ENCODE data around the gene CD82. TPM values are rescaled to one million over a fixed set of nuclear protein-coding genes. Genes with fewer than 3 reads are reported as not detected.

Gene CD82
- total RNA-seq, 1 experiment from 2014 or later = 4.5 TPM

- no peak overlapping the region for H4K5ac ChIP-seq (ENCODE audit: insufficient read length, low read depth, low read length)
- H3K14ac ChIP-seq (ENCODE audit: insufficient read depth, low read length) = no peak overlapping the region
- no peak overlapping the region for H3K56ac ChIP-seq (ENCODE audit: insufficient read length, low read depth, low read length)
- H4K91ac ChIP-seq (ENCODE audit: insufficient read length, low read depth, low read length) = no peak overlapping the region
- no peak overlapping the region for H4K8ac ChIP-seq (replicated peaks; ENCODE audit: insufficient read length, low read depth, low read length)
- H3K79me2 ChIP-seq (ENCODE audit: insufficient read depth, low read length) = no peaks in the 10 kb centered on the region
- no peak overlapping the region for H3K27ac ChIP-seq (ENCODE audit: insufficient read length, low read depth, low read length)
- H3K4ac ChIP-seq (ENCODE audit: low read depth, low read length) = no peak overlapping the region
- H3K4me1 Mint-ChIP-seq = peaks cover 16 to 33% of the 10 kb centered on the region in 2 experiments
- H2AFZ ChIP-seq (ENCODE audit: low read length) = no peak overlapping the region
- no peaks in the 10 kb centered on the region for H3K4me1 ChIP-seq (ENCODE audit: insufficient read depth, low read length)
- no peak overlapping the region for H3K18ac ChIP-seq (ENCODE audit: insufficient read length, low read depth, low read length)
- H2BK20ac ChIP-seq (ENCODE audit: low read depth, low read length, poor library complexity, severe bottlenecking) = no peak overlapping the region
- H3K27me3 ChIP-seq (ENCODE audit: insufficient read depth, low read length) = no peaks in the 10 kb centered on the region
- no peak overlapping the region for H3K4me2 ChIP-seq (ENCODE audit: insufficient read depth, insufficient read length, low read length)
- no peak overlapping the region for H3K4me3 Mint-ChIP-seq
- H2BK120ac ChIP-seq (ENCODE audit: low read depth, low read length, poor library complexity, severe bottlenecking) = no peak overlapping the region
- DNase-seq = no peak
- no peak overlapping the region for H2AK5ac ChIP-seq (ENCODE audit: insufficient read length, low read length)
- no peak overlapping the region for H3K9ac ChIP-seq (ENCODE audit: extremely low read depth, insufficient read length, low read length)
- no peak overlapping the region for H3K23ac ChIP-seq (ENCODE audit: insufficient read length, low read depth, low read length)
- TF ChIP-seq CTCF (conservative IDR thresholded peaks at IDR 0.05) = no peak
- no peaks in the 10 kb centered on the region; a peak in 1 of 5 replicates for H3K9me3 Mint-ChIP-seq
- H3K23me2 ChIP-seq (ENCODE audit: insufficient read length, low read depth, low read length, poor library complexity, severe bottlenecking) = no peaks in the 10 kb centered on the region
- H3K79me1 ChIP-seq (ENCODE audit: insufficient read depth, low read depth, low read length, poor library complexity, severe bottlenecking) = no peaks in the 10 kb centered on the region
- no peak overlapping the region for H2BK15ac ChIP-seq (ENCODE audit: low read depth, low read length)
- H3K27me3 Mint-ChIP-seq (ENCODE audit: low read depth) = peaks cover 15% of the 10 kb centered on the region
- H3K27ac Mint-ChIP-seq = no peak overlapping the region
- no peak overlapping the region for H3T11ph ChIP-seq (ENCODE audit: low read length)
- no peaks in the 10 kb centered on the region for H4K20me1 ChIP-seq (ENCODE audit: control insufficient read depth, insufficient read depth, insufficient read length)
- no peak overlapping the region for H2BK12ac ChIP-seq (ENCODE audit: insufficient read length, low read depth, low read length)
- WGBS (ENCODE audit: extremely low coverage, insufficient read length, low lambda C conversion rate) = no CpG with 5 or more reads among the region's 2 CpGs
- H3K9me3 ChIP-seq (ENCODE audit: control insufficient read depth, low read depth, low read length) = no peaks in the 10 kb centered on the region
- H3K36me3 Mint-ChIP-seq (ENCODE audit: insufficient read depth in 1 of 3, low read depth in 3 of 3) = no peaks in the 10 kb centered on the region
- H2BK5ac ChIP-seq (ENCODE audit: insufficient read length, low read length) = no peak overlapping the region
These were observed 9.8 kb downstream of the CD82 start for GRCh38 chr11:44575288-44575672.
